Coronary artery (tissue), 2 donors: ENCODE measurements around the gene IGFN1.
A peak's percentile ranks its signal among the peaks of the same experiment; 100 is the strongest.
"Not testable (repeated sequence)": the region's sequence is repeated elsewhere in the genome, so short reads cannot be mapped to it uniquely, and the experiment has no call there.

Experiments used
- DNase-seq: peaks from one replicate; pipeline ENCODE4 v3.0.0-alpha.2; 2017; ENCODE audit warnings: low spot score
- H3K27ac ChIP-seq, 2 donors: fragments of 200-600 bp; sonication (generic); one replicate each; pipeline ENCODE4 v1.5.1; 2016 to 2019
- H3K4me3 ChIP-seq: fragments of 200-600 bp; sonication (generic); 2 replicates; pipeline ENCODE4 v1.5.1; 2016; ENCODE audit warnings: mild to moderate bottlenecking, moderate library complexity
- TF ChIP-seq, protein P1 (sequence below): fragments of 200-600 bp; sonication (generic); IDR thresholded peaks from one replicate; pipeline ENCODE4 v1.5.1; 2019; ENCODE audit warnings: antibody characterized with exemption

Gene IGFN1

DNA sequence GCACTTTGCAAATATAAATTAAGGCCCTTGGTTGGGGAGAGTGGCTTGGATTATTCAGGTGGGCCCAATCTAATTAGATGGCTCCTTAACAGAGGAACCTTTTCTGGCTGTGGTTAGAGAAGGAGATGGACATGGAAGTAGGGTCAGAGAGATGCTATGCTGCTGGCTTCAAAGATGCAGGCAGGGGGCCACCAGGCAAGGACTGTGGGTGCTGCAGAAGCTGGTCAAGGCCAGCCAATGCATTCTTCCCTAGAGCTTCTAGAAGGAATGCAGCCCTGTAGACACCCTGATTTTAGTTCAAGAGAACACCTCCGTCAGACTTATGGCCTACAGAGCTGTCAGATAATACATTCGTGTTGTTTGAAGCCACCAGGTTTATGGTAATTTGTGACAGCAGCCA lies 32.7 kb upstream of the IGFN1 start:
- H3K27ac ChIP-seq = no peak overlapping the region
- TF ChIP-seq, protein P1, sequence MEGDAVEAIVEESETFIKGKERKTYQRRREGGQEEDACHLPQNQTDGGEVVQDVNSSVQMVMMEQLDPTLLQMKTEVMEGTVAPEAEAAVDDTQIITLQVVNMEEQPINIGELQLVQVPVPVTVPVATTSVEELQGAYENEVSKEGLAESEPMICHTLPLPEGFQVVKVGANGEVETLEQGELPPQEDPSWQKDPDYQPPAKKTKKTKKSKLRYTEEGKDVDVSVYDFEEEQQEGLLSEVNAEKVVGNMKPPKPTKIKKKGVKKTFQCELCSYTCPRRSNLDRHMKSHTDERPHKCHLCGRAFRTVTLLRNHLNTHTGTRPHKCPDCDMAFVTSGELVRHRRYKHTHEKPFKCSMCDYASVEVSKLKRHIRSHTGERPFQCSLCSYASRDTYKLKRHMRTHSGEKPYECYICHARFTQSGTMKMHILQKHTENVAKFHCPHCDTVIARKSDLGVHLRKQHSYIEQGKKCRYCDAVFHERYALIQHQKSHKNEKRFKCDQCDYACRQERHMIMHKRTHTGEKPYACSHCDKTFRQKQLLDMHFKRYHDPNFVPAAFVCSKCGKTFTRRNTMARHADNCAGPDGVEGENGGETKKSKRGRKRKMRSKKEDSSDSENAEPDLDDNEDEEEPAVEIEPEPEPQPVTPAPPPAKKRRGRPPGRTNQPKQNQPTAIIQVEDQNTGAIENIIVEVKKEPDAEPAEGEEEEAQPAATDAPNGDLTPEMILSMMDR = no peak
- DNase-seq = no peak
- no peak overlapping the region for H3K4me3 ChIP-seq

DNA sequence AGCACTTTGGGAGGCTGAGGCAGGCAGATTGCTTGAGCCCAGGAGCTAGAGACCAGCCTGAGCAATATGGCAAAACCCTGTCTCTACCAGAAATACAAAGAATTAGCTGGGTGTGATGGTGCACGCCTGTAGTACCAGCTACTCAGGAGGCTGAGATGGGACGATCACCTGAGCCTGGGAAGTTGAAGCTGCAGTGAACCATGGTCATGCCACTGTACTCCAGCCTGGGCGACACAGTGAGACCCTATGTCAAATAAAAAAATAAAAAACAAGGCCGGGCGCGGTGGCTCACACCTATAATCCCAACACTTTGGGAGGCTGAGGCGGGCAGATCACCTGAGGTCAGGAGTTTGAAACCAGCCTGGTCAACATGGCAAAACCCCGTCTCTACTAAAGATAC lies 27.6 kb upstream of the IGFN1 start:
- H3K4me3 ChIP-seq, H3K27ac ChIP-seq: not testable (repeated sequence)
- DNase-seq = peak; percentile 24

DNA sequence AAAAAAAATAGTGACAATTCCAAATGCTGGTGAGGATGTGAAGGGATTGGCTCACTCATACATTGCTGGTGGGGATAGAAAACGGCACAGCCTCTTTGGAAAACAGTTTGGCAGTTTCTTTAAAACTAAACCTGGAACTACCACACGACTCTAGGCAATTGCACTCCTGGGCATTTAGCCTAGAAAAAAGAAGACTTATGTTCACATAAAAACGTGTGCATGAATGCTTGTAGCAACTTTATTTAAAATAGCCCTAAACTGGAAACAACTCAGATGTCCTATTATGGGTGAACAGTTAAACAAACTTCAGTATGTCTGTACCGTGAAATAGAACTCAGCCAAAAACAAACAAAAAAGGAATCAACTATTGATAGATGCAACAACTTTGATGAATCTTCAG lies 26.9 kb upstream of the IGFN1 start:
- Histone ChIP-seq H3K4me3 (no peak overlapping the region), H3K27ac (no peak overlapping the region)
- peak; percentile 1 for DNase-seq
- TF ChIP-seq, protein P1 = no peak

DNA sequence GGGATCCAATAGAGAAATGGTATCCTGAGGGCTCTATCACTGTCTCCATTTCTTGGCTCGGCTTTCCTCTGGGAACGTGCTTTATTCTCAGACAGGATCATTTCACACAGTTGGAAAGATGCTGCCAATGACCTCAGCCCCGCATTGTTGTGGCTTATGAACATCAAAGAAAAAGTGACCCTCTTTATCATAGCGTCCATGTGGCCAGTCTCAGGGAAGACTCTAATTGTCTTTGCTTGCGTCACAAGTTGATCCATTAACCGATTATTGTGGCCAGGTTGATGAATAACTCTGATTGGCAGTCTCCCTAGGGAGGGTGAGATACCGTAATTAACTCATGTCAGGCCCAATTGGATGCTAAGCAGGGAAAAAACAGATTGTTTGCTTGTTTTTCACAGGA lies 26.0 kb upstream of the IGFN1 start:
- TF ChIP-seq, protein P1 = no peak
- peak; percentile 14 for DNase-seq
- no peak overlapping the region for H3K4me3 ChIP-seq
- H3K27ac ChIP-seq = no peak overlapping the region

DNA sequence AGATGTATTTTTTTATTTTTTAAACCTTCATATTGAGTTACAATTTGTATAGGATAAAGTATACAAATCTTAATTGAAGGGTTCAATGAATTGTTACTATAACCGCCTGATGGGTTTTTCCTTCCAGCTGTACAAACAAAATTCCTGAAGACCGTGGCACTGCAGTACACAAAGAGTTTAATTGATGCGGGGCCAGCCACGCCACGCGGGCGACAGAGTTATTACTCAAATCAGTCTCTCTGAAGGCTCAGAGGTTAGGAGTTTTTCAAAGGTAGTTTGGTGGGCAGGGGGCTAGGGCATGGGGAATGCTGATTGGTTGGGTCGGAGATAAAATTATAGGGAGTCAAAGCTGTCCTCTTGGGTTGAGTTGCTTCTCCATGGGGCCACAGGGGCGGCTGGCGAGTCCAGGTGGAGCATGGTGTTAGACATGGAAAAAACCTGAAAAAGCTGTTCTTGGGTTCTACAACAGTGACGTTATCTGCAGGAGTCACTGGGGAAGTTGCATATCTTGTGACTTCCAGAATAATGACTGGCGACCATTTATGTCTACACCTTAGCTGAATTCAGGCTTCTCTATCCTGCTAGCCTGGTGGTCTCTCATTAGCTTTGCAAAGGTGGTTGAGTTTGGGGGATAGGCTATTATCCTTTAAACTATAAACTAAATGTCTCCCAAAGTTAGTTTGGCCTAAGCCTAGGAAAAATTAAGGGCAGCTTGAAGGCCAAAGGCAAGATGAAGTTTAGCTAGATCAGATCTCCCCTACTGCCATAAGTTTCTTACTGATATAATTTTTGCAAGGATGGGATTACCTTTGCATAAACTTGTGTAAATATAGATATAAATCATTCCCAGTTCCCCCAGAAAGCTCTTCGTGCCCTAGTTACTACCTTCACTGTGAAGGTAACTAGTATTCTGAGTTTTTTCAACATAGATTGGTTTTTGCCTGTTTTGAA lies 23.3 kb upstream of the IGFN1 start:
- peak; percentile 50 for DNase-seq
- H3K4me3 ChIP-seq = no peak overlapping the region
- no peak overlapping the region for H3K27ac ChIP-seq
- TF ChIP-seq, protein P1 = no peak

DNA sequence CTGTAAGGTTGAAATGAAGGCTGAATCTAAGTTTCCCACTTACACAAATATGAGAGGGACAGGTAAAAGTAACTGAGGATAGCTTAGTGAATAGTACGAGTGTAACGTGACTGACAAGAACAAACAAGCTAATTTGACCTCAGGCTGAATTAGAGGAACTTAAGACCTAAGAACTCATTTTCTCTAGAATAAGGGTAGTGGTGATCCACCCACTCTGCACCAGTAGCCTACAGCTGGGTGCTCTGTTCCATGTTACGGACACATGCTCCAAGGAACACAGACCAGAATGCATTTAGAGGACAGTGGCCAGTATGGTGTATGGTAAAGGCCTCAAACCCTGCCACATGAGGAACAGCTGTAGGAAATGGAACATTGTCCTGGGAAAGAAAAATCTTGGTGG lies 21.4 kb upstream of the IGFN1 start:
- Histone ChIP-seq H3K4me3 (no peak overlapping the region), H3K27ac (no peak overlapping the region)
- TF ChIP-seq, protein P1 = no peak
- peak; percentile 14 for DNase-seq

DNA sequence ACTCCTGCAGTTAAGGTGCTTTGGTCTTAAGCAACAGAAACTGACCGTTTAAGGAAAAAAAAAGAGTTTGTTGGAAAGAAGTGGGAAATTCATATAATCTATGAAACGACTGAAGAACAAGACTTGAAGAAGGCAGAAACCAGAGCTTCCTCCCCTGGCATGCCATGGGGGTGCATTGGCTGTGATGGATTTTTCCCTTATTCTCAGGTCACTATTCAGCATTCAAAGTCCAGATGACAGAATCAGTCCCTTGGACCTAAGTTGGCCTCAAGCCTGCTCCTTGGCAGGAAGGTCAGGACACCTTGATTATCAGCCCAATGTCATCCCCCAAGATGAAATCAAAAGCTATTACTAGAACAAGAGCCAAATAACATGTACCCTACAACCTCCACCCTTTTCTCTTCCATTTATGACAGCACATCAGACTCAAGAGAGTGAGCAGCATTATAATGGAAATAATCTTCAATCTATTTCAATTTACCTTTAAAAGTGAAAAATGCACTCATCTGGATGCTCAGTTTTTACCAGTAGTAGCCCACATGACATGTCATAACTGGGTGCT lies 20.6 kb upstream of the IGFN1 start:
- H3K4me3 ChIP-seq = peak overlapping the region; percentile 99
- TF ChIP-seq, protein P1 = no peak
- H3K27ac ChIP-seq = peak overlapping the region; percentile 90 to 96
- peak; percentile 50 for DNase-seq
